Amygdala (tissue), 56 donors: ENCODE measurements around the gene ANK3.

Experiments
- DNase-seq, 56 donors: peaks; one replicate each; lab custom pipeline; 2025; lab: John Stamatoyannopoulos, UW

Gene ANK3

GRCh38 chr10:60389413-60390025, at the start of gene ANK3:
TSS of gene ANK3 (minus strand) at chr10:60389875. CDS start at chr10:60389538, 337 bp downstream.
- peak in 5 of 56 donors; percentile 17 to 36 (median 23) for DNase-seq

DNA sequence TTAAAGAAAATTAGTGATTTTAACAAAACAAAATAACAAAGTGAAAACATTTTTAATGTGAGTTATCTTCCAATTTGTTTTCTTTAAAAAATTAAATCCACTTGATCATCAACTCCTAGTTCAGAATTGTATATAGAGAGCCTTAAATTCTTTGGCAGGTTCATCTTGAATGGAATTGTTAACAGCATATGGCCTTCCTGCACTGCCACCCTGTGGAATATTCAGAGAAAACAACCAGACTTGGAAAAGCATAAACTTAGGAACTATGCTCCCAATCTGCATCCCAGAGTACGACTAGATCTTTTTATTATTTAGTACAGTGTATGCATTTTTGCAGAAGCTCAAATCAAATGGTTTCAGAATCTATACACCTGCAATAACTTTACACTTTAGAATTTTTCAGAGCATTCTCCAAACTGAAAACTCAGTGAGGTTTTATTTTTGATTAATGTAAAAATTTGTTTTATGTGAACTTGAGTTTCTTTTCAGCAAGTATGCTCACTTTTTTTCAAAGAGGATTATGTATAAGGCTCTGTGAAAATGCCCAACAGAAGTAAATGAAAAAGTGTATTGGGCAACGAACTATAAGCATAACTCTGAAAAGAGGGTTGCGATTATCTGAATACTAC, 44.9 kb upstream of the ANK3 start:
- DNase-seq = peak in 21 of 56 donors; percentile 2 to 76 (median 23)

GRCh38 chr10:60433684-60434083, 44.0 kb upstream of the ANK3 start:
- DNase-seq = no peak

DNA sequence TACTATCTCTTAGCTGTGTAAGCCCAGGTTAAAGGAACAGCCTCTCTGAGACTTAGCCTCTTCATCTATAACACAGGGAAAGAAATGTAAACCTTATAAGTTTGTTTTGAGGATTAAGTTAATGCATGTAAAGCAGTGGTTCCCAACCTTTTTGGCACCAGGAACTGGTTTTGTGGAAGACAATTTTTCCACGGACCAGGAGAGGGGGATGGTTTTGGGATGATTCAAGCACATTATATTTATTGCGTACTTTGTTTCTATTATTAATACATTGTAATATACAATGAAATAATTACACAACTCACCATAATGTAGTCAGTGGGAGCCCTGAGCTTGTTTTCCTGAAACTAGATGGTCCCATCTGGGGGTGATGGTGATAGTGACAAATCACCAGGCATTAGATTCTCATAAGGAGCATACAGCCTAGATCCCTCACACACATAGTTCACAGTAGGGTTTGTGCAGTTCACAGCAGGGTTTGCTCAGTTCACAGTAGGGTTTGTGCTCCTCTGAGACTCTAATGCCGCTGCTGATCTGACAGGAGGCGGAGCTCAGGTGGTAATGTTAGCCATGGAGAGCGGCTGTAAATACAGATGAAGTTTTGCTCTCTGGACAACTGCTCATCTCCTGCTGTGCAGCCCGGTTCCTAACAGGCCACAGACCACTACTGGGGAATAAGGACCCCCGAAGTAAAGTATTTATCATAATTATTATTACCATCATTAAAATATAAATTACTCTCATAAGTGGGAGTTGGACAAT, 41.3 kb upstream of the ANK3 start:
- no peak for DNase-seq

DNA sequence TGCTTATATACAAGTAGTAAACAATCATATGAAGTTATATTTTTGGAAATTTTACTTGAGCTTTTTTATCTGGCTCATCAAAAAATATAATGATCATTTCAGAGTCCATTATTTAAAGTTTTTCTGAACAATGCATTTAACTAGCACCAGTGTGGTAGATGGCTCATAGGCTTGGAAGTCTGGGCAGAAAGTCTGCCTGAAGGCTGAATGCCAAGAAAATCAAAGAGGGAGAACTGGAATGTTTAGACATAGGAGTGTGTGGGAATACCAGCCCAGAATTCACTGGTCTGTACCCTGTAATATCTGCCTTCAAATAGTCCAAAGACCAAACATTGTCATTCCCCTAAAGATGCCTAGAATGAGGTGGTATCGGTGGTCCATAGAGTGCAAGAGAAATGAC, 40.3 kb upstream of the ANK3 start:
- no peak for DNase-seq

GRCh38 chr10:60429084-60429849, 39.6 kb upstream of the ANK3 start:
- DNase-seq = no peak

DNA sequence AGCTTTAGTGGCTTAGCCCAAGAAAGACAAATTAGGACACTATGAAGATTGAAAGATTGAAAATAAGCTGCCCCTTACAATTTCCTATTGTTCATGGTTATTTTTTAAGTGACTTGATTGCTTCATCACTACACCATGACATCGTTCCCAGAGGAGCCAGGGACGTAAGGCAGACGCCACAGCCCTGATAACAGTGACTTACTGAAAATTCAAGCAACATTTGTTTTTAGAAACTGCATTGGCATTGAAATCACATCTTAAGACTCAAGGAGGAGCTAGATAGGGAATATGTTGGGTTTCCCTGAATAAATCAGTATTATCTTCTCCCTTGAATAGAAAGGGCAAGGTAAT, 38.7 kb upstream of the ANK3 start:
- DNase-seq = no peak

GRCh38 chr10:60427709-60428386, 38.2 kb upstream of the ANK3 start:
- DNase-seq = no peak

- no peak for DNase-seq
Measured at GRCh38 chr10:60427148-60427547, 37.5 kb upstream of the ANK3 start.

GRCh38 chr10:60426425-60426824, 36.8 kb upstream of the ANK3 start:
- DNase-seq = no peak

DNA sequence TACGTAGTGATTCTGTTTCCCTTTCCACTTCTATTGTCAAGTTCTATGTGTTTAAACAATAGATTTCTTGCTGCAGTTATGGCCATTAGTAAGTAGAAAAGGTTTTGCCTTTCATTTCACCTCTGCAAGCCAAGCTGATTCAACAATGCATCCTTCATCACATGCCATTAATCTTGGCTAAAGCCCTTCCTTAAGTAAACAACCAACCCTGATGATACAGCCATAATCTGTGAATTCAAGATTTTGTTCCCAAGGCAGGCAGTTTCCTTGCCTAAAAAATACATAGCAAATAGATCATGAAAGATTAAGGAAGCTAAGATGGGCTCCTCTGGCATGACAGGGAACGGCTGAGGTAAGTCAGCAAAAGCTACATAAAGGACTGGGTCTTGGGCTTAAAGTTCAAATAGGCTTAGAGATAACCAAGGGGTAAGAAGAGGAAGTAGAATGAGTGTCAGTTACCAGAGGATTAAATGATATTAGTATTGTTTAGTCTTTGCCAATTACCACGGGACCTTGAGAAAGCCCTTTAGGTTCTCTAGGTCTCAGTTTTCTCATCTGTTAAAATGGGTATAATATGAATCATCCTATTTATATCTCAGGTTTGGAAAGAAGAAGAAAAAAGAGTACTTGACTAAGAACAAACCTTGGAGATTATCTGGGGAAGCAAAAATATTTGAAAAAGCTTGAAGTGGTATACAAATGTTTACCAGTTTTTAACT, 35.9 kb upstream of the ANK3 start:
- DNase-seq = no peak

- no peak for DNase-seq
Measured at GRCh38 chr10:60424971-60425370, 35.3 kb upstream of the ANK3 start.

- no peak for DNase-seq
Measured at GRCh38 chr10:60423920-60424319, 34.2 kb upstream of the ANK3 start.

GRCh38 chr10:60422809-60423208, 33.1 kb upstream of the ANK3 start:
- no peak for DNase-seq

- no peak for DNase-seq
Measured at GRCh38 chr10:60420991-60421894, 31.6 kb upstream of the ANK3 start.

GRCh38 chr10:60419249-60419648, 29.6 kb upstream of the ANK3 start:
- DNase-seq = no peak

GRCh38 chr10:60417901-60418300, 28.2 kb upstream of the ANK3 start:
- no peak for DNase-seq

DNA sequence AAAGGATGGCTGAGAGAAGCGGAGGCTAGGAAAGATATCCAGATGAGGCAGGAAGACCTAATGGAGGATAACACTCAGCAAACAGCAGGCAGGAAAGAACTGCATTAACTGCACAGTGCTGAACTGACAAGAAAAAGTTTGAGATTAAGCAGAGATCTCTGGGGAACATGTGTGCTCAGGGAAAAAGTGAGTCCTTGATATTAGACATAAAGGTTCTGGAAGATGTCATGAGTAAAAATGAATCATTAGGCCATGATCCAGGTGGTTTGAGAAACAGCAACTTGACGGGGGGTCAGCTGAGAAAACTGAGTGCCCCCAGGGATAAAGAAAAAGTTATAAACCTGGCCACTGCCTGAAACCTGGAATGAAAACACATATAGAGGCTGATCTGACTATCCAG, 27.3 kb upstream of the ANK3 start:
- no peak for DNase-seq
